Limb (tissue), 2 donors: ENCODE measurements around the gene JDP2.
A peak's percentile ranks its signal among the peaks of the same experiment; 100 is the strongest.

ENCODE experiments used
- DNase-seq, 2 donors: peaks; one replicate each; pipeline ENCODE4 v3.0.0-alpha.2; 2016; ENCODE audit errors: extremely low spot score in 2 of 2

Gene JDP2

GRCh38 chr14:75514673-75515628, 87.1 kb downstream of the JDP2 start:
- DNase-seq: peak in 1 of 2 donors; percentile 40

GRCh38 chr14:75515629-75515996, 87.8 kb downstream of the JDP2 start:
- DNase-seq: peak in 1 of 2 donors; percentile 45

- no peak for DNase-seq
These were observed 90.8 kb downstream of the JDP2 start for GRCh38 chr14:75518625-75519024.

- DNase-seq: no peak
These were observed 91.6 kb downstream of the JDP2 start for GRCh38 chr14:75519394-75519793.

GRCh38 chr14:75519826-75520728, 92.3 kb downstream of the JDP2 start:
- DNase-seq: no peak

DNA sequence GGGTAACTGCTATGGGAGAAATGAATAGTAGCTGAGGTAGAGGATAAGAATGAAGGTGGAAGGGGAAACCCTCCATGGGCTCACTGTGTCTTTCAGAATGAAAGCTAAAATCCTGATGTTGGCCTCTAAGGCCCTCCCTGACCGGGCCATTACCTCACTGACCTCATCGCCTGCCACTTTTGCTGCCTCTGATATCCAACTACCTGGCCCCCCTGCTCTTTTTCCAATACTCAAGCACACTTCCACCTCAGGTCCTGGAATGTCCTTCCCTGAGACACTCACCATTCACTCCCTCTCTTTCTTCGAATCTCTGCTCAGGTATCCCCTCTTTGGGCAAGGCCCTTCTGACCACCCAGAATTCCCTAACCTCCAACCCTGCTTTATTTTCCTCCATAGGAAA, 93.0 kb downstream of the JDP2 start:
- no peak for DNase-seq

- no peak for DNase-seq
These were observed 93.8 kb downstream of the JDP2 start for GRCh38 chr14:75521415-75522199.

DNA sequence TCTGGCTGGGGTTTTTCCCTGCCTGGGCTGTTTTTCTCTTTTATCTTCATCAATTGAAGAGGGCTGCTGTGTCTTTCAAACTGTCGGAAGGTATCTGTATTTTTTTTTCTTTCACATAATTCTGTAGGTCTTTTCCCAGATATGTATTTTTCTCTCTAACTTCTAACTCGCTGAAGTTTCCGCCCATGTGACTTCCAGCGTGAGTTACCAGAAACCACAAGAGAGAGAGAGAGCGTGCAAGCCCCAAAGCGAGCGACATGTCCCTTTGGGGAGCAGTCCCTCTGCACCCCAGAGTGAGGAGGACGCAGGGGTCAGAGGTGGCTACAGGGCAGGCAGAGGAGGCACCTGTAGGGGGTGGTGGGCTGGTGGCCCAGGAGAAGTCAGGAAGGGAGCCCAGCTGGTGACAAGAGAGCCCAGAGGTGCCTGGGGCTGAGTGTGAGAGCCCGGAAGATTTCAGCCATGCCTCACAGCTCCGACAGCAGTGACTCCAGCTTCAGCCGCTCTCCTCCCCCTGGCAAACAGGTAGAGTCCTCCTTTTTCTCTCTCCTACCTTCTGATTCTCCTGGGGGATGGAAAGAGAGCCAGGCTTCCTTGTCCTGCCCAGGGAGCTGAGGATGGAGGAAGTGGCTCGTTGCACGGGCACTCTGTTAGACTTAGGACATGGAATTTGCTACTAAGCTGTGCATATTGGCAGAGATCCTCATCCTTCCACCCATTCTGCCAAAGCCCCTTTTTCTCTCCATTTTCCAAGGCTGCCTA, 94.6 kb downstream of the JDP2 start, which contains the start of gene BATF:
Gene BATF (plus strand): TSS at position 246 of the 759 bp plus-strand sequence. CDS start 214 bp downstream, at position 460.
- DNase-seq: no peak

DNA sequence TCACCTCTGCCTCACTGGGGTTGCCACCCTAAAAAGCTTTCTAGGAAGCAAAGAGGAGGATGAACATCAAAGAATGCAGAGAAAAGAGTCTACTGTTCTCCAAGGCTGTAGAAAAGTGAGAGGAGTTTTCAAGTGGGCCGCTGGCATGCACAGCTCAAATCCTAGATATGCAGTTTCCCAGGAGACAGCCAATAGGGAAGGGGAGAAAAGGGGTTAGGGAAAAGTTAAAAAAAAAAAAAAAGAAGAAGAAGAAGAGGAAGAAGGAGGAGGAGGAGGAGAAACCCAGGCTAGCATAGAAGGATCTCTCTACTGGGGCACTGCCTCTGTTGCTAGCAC, 95.1 kb downstream of the JDP2 start:
- no peak for DNase-seq
